PC-3 (cell line): ENCODE measurements around the gene PRPSAP2.

Experiments used
- EZH2 ChIP-seq: fragments of 300-600 bp; sonication (generic); IDR thresholded peaks from one replicate; pipeline ENCODE4 v1.6.1; 2017; ENCODE audit warnings: antibody characterized with exemption, mild to moderate bottlenecking, low read length; ENCODE audit not compliant: unreplicated experiment
- EZH2phosphoT487 ChIP-seq: fragments of 300-600 bp; sonication (generic); IDR thresholded peaks from 2 replicates; pipeline ENCODE4 v1.6.1; 2018; ENCODE audit warnings: mild to moderate bottlenecking, antibody characterized with exemption, low read length, borderline replicate concordance
- TF ChIP-seq, protein P1 (sequence below): fragments of 300-600 bp; sonication (generic); conservative IDR thresholded peaks from 2 replicates; pipeline ENCODE4 v1.5.1; 2017; ENCODE audit warnings: antibody characterized with exemption, low read depth, mild to moderate bottlenecking, low read length

DNA sequence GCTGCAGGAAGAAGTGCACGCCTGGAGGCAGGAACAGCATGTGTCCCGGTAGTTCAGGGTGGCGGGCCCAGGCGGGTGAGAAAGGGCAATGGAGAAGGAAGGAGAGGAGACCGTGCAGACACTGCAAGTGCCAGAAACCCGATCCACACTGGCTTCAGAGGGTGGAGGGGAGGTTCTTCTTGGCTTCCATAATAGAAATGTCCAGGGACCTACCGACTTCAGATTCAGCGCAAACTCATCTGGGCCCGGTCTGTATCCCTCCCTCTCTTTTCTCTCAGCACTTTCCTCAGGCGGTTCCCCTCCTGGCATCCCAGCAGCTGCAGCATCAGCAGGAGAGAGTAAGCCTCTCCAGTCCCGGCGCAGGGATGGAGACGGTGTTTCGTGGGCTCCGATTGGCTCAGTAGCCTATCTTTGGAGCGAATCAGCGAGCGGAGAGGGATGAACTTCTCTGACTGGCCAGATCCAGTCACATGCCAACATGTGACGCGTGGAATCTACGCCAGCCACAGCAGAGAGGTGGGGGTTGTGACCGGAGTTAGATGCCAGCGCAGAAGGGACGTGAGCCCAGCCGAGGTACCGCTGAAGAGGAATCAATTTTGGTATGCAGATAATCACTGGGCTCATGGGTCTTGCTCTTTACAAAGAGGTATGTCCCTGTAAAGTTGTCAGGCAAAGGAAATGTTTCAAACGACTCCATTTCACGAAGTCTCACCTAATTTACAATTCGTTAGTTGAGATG is 1.9 kb upstream of the PRPSAP2 start:
- TF ChIP-seq, protein P1, sequence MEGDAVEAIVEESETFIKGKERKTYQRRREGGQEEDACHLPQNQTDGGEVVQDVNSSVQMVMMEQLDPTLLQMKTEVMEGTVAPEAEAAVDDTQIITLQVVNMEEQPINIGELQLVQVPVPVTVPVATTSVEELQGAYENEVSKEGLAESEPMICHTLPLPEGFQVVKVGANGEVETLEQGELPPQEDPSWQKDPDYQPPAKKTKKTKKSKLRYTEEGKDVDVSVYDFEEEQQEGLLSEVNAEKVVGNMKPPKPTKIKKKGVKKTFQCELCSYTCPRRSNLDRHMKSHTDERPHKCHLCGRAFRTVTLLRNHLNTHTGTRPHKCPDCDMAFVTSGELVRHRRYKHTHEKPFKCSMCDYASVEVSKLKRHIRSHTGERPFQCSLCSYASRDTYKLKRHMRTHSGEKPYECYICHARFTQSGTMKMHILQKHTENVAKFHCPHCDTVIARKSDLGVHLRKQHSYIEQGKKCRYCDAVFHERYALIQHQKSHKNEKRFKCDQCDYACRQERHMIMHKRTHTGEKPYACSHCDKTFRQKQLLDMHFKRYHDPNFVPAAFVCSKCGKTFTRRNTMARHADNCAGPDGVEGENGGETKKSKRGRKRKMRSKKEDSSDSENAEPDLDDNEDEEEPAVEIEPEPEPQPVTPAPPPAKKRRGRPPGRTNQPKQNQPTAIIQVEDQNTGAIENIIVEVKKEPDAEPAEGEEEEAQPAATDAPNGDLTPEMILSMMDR = no peak
- TF ChIP-seq EZH2 (no peak), EZH2phosphoT487 (no peak)
